HG03432 (cell line): Measurements from ENCODE around the gene NRIP2.

Experiments used
- ATAC-seq: cut with Tn5 transposase; IDR thresholded peaks from one replicate; pipeline ENCODE4 v1.9.1; 2021; ENCODE audit warnings: mild to moderate bottlenecking, moderate library complexity; ENCODE audit not compliant: unreplicated experiment

Gene NRIP2

DNA sequence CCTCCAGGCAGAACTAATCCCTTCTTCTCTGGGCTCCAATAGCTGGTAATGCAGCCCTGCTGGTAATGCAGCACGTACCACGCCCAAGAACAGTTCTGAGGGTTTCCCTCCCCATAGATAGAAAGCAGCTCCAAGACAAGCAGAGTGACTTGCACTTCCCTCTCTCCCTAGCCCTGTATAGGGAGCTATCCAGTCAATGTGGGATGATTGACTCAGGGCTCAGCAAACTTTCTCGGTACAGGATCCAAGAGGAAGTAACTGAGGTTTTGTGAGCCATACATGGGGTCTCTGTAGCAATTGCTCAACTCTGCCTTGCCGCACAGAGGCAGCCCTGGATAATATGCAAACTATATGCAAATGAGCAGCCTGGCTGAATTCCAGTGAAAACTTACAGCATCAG is 55.6 kb downstream of the NRIP2 start:
- no peak for ATAC-seq

DNA sequence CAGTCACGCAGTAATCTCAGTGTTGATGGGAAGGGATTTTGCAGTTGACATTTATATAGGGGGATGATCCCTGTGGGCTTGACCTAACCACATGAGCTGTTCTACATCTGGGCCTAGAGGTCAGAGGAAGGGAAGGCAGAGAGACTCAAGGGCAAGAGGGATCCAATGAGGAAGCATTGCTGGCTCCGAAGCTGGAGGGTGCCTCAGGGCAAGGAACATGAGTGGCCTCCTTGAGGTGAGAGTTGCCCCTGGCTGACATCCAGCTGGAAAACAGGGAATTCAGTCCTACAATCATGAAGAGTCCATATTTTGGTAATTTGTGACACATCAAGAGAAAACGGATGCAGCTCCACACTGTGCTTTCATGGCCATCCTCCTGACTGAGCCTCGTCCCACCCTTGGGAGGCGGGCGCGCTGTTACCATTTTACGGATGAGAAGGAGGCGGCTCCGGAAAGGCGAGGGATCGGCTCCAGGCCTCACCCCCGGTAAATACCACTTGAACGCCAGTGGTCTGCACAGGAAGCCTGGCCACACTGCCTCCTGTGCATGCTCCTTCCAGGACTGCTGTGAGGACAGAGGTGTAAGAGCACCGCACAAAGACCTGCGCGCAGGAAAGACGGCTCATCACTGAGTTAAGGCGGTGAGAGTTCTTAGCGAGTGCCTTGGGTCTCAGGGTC is 58.6 kb downstream of the NRIP2 start:
- ATAC-seq, result no peak

DNA sequence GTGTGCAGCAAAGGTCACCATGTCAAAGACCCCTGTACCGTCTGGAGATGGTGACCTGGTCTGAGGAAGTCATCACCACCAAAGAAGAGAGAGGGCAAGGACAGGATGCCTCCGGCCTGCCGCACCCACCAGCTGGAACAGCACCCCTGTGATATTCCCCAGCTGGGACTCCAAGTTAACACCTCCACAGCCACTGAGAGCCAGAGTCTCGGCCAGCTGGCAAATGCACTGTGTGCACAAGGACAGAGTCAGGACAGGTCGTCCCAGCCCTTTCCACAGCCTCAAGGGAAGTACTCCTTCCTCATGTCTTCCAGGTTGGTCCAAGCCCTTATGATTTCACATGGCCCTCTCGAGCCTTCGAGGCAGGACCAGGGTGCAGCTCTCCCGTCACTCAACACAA is 59.4 kb downstream of the NRIP2 start:
- no peak for ATAC-seq
